ENCODE measurements around the gene CCDC201.
A peak's percentile ranks its signal among the peaks of the same experiment; 100 is the strongest.

CCDC201 gene

GRCh38 chr7:45892407-45893035 is 19.6 kb upstream of the CCDC201 start:
- no peak for DNase-seq

GRCh38 chr7:45891462-45892402 is 18.9 kb upstream of the CCDC201 start:
- no peak for DNase-seq

GRCh38 chr7:45890902-45891461 is 18.1 kb upstream of the CCDC201 start:
- DNase-seq, result no peak

- no peak for DNase-seq
Measured at GRCh38 chr7:45890125-45890901, 17.4 kb upstream of the CCDC201 start.

- DNase-seq, result no peak
Measured at GRCh38 chr7:45889367-45890067, 16.6 kb upstream of the CCDC201 start.

- DNase-seq, result no peak
Measured at GRCh38 chr7:45888993-45889366, 16.1 kb upstream of the CCDC201 start.

- DNase-seq, result peak in 1 of 2 experiments; percentile 19
Measured at GRCh38 chr7:45888185-45888992, 15.5 kb upstream of the CCDC201 start, which contains the start of gene IGFBP1. Gene IGFBP1 (plus strand): TSS chr7:45888488. CDS start chr7:45888653, 165 bp downstream.

GRCh38 chr7:45886931-45887667 is 14.2 kb upstream of the CCDC201 start:
- no peak for DNase-seq

- no peak for DNase-seq
Measured at GRCh38 chr7:45885264-45885882, 12.5 kb upstream of the CCDC201 start.

GRCh38 chr7:45884136-45884535 is 11.3 kb upstream of the CCDC201 start:
- DNase-seq, result no peak

GRCh38 chr7:45882465-45882810 is 9.6 kb upstream of the CCDC201 start:
- no peak for DNase-seq

GRCh38 chr7:45881759-45882464 is 9.0 kb upstream of the CCDC201 start:
- no peak for DNase-seq

GRCh38 chr7:45881280-45881758 is 8.4 kb upstream of the CCDC201 start:
- no peak for DNase-seq

- DNase-seq, result no peak
Measured at GRCh38 chr7:45880433-45880860, 7.6 kb upstream of the CCDC201 start.

- no peak for DNase-seq
Measured at GRCh38 chr7:45878457-45879144, 5.7 kb upstream of the CCDC201 start.

GRCh38 chr7:45876519-45876918 is 3.6 kb upstream of the CCDC201 start:
- no peak for DNase-seq

- DNase-seq, result no peak
Measured at GRCh38 chr7:45874408-45875131, 1.7 kb upstream of the CCDC201 start.

- DNase-seq, result no peak
Measured at GRCh38 chr7:45873355-45873754, 473 bp upstream of the CCDC201 start.
